ENCODE data around the gene CAPZA2.
A peak's percentile ranks its signal among the peaks of the same experiment; 100 is the strongest.
"Not testable (repeated sequence)": the region's sequence is repeated elsewhere in the genome, so short reads cannot be mapped to it uniquely, and the experiment has no call there.

Gene CAPZA2

GRCh38 chr7:116953906-116954838, 91.8 kb downstream of the CAPZA2 start:
- peak; percentile 64 for DNase-seq (ENCODE audit: low spot score)

- no peak for DNase-seq (ENCODE audit: low spot score)
Measured at GRCh38 chr7:116955340-116955739, 93.0 kb downstream of the CAPZA2 start.

GRCh38 chr7:116955801-116956476, 93.6 kb downstream of the CAPZA2 start:
- DNase-seq (ENCODE audit: low spot score) = no peak

GRCh38 chr7:116956477-116956804, 94.1 kb downstream of the CAPZA2 start:
- peak; percentile 27 for DNase-seq (ENCODE audit: low spot score)

GRCh38 chr7:116957874-116958273, 95.5 kb downstream of the CAPZA2 start:
- no peak for DNase-seq (ENCODE audit: low spot score)

GRCh38 chr7:116961966-116962673, 99.7 kb downstream of the CAPZA2 start:
- not testable (repeated sequence) for DNase-seq (ENCODE audit: low spot score)

GRCh38 chr7:116963234-116963633, 100.8 kb downstream of the CAPZA2 start:
- no peak for DNase-seq (ENCODE audit: low spot score)

GRCh38 chr7:116966601-116967000, 104.2 kb downstream of the CAPZA2 start:
- no peak for DNase-seq (ENCODE audit: low spot score)

- no peak for DNase-seq (ENCODE audit: low spot score)
Measured at GRCh38 chr7:116967254-116967922, 105.0 kb downstream of the CAPZA2 start.

- DNase-seq (ENCODE audit: low spot score) = no peak
Measured at GRCh38 chr7:116967983-116968382, 105.6 kb downstream of the CAPZA2 start.

- no peak for DNase-seq (ENCODE audit: low spot score)
Measured at GRCh38 chr7:116968631-116969030, 106.2 kb downstream of the CAPZA2 start.

- DNase-seq (ENCODE audit: low spot score) = no peak
Measured at GRCh38 chr7:116969371-116969902, 107.0 kb downstream of the CAPZA2 start.

GRCh38 chr7:116970238-116970910, 108.0 kb downstream of the CAPZA2 start:
- peak; percentile 12 for DNase-seq (ENCODE audit: low spot score)

- not testable (repeated sequence) for DNase-seq (ENCODE audit: low spot score)
Measured at GRCh38 chr7:116971153-116971552, 108.8 kb downstream of the CAPZA2 start.

Small RNAs within 50 kb of the gene (small RNA-seq; reads per million reads assigned to genes)
- gene RF00019 (0 reads per million in 2 experiments), gene RF02179 (0 reads per million in 2 experiments), gene RF02180 (0 reads per million in 2 experiments), gene RF02188 (0 reads per million in 2 experiments), gene RNA5SP239 (0 reads per million in 2 experiments)
